Right kidney (tissue), 1 donor: Measurements from ENCODE around the gene ASCL5.
A peak's percentile ranks its signal among the peaks of the same experiment; 100 is the strongest.

ENCODE experiments used
- DNase-seq: peaks from one replicate; pipeline ENCODE4 v3.0.0-alpha.2; 2016

Gene ASCL5

GRCh38 chr1:201136355-201137023 lies 9.5 kb upstream of the ASCL5 start:
- no peak for DNase-seq

GRCh38 chr1:201134405-201134804 lies 7.4 kb upstream of the ASCL5 start:
- DNase-seq, result no peak

GRCh38 chr1:201131398-201131797 lies 4.4 kb upstream of the ASCL5 start:
- DNase-seq, result no peak

- no peak for DNase-seq
Observed at GRCh38 chr1:201128962-201129361, 2.0 kb upstream of the ASCL5 start.

- no peak for DNase-seq
Observed at GRCh38 chr1:201128476-201128875, 1.5 kb upstream of the ASCL5 start.

GRCh38 chr1:201127755-201128455 lies 921 bp upstream of the ASCL5 start:
- DNase-seq, result no peak

- no peak for DNase-seq
Observed at GRCh38 chr1:201126463-201126831, 537 bp downstream of the ASCL5 start.

- no peak for DNase-seq
Observed at GRCh38 chr1:201125800-201126199, 1.2 kb downstream of the ASCL5 start.

- DNase-seq, result no peak
Observed at GRCh38 chr1:201125019-201125418, 2.0 kb downstream of the ASCL5 start.

- DNase-seq, result no peak
Observed at GRCh38 chr1:201123866-201124265, 3.1 kb downstream of the ASCL5 start.

GRCh38 chr1:201122321-201122957 lies 4.5 kb downstream of the ASCL5 start:
- no peak for DNase-seq

- DNase-seq, result no peak
Observed at GRCh38 chr1:201119206-201120197, 7.5 kb downstream of the ASCL5 start.

GRCh38 chr1:201116091-201116490 lies 10.9 kb downstream of the ASCL5 start:
- no peak for DNase-seq

GRCh38 chr1:201115390-201115937 lies 11.5 kb downstream of the ASCL5 start:
- DNase-seq, result no peak

GRCh38 chr1:201114245-201115131 lies 12.5 kb downstream of the ASCL5 start:
- DNase-seq, result peak; percentile 97

- DNase-seq, result no peak
Observed at GRCh38 chr1:201113451-201114244, 13.3 kb downstream of the ASCL5 start.

GRCh38 chr1:201112926-201113325 lies 14.1 kb downstream of the ASCL5 start:
- DNase-seq, result no peak

GRCh38 chr1:201112173-201112731 lies 14.7 kb downstream of the ASCL5 start, which contains the start of gene CACNA1S:
CACNA1S (minus strand) TSS chr1:201112426; CDS start chr1:201112339, 87 bp downstream.
- DNase-seq, result no peak

GRCh38 chr1:201111672-201112071 lies 15.3 kb downstream of the ASCL5 start:
- no peak for DNase-seq

- no peak for DNase-seq
Observed at GRCh38 chr1:201111156-201111555, 15.8 kb downstream of the ASCL5 start.
